ENCODE measurements around the gene ITGB3. TPM values are rescaled to one million over a fixed set of nuclear protein-coding genes. Genes with fewer than 3 reads are reported as not detected.

Gene ITGB3
- polyA plus RNA-seq, 1 of the 3 experiments (the other 2 are of a cell fraction): 4.6 TPM

DNA sequence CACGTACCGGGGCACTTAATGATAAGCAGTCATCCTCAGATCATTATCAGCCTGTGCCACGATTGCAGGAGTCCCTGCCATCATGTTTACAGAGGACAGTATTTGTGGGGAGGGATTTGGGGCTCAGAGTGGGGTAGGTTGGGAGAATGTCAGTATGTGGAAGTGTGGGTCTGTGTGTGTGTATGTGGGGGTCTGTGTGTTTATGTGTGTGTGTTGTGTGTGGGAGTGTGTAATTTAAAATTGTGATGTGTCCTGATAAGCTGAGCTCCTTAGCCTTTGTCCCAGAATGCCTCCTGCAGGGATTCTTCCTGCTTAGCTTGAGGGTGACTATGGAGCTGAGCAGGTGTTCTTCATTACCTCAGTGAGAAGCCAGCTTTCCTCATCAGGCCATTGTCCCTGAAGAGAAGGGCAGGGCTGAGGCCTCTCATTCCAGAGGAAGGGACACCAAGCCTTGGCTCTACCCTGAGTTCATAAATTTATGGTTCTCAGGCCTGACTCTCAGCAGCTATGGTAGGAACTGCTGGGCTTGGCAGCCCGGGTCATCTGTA, 56.6 kb downstream of the ITGB3 start:
- no peaks in the 10 kb centered on the region for H3K79me2 ChIP-seq (ENCODE audit: insufficient read depth)
- no peak for DNase-seq
- H3K4me3 ChIP-seq (ENCODE audit: low read depth in 2 of 2, low read length in 1 of 2): no peak overlapping the region
- H3K9ac ChIP-seq: no peak overlapping the region
- peaks cover 5 to 11% of the 10 kb centered on the region in 2 experiments; a peak in 3 of 4 replicates for H3K4me1 ChIP-seq (ENCODE audit: control insufficient read depth in 1 of 2, insufficient read depth in 2 of 2, low read depth in 1 of 2, low read length in 1 of 2)
- peaks cover 23% of the 10 kb centered on the region for H3F3A ChIP-seq (replicated peaks; ENCODE audit: insufficient read depth)
- no peaks in the 10 kb centered on the region for H3K27me3 ChIP-seq (ENCODE audit: insufficient read depth)
- H4K20me1 ChIP-seq (ENCODE audit: insufficient read depth): no peaks in the 10 kb centered on the region
- H3K9me3 ChIP-seq: no peaks in the 10 kb centered on the region
- no peak overlapping the region for H3K4me2 ChIP-seq
- ChIA-PET CTCF (interaction anchor here (0.8 to 8.1 kb wide), 7 partner anchors 11 to 308 kb away, joined by 3 to 279 read pairs (median 4); no protein-coding TSS in a partner anchor), POLR2A (no interaction called here)
- TF ChIP-seq JUND (IDR thresholded peaks at IDR 0.05) (no peak), FOXM1 (IDR thresholded peaks at IDR 0.05; ENCODE audit: low read depth) (no peak), MEF2A (IDR thresholded peaks at IDR 0.05; ENCODE audit: borderline replicate concordance, low read depth) (no peak), POLR2AphosphoS5 (IDR thresholded peaks at IDR 0.05; ENCODE audit: low read depth, low read length) (no peak), TAF1 (IDR thresholded peaks at IDR 0.05; ENCODE audit: borderline replicate concordance, low read depth, low read length) (no peak), GATA2 (CRISPR knock-in tag; IDR thresholded peaks at IDR 0.05) (no peak)
- TF ChIP-seq, protein P1, sequence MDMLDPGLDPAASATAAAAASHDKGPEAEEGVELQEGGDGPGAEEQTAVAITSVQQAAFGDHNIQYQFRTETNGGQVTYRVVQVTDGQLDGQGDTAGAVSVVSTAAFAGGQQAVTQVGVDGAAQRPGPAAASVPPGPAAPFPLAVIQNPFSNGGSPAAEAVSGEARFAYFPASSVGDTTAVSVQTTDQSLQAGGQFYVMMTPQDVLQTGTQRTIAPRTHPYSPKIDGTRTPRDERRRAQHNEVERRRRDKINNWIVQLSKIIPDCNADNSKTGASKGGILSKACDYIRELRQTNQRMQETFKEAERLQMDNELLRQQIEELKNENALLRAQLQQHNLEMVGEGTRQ (IDR thresholded peaks at IDR 0.05; ENCODE audit: borderline replicate concordance, low read depth, low read length): no peak
- TF ChIP-seq, protein P2, sequence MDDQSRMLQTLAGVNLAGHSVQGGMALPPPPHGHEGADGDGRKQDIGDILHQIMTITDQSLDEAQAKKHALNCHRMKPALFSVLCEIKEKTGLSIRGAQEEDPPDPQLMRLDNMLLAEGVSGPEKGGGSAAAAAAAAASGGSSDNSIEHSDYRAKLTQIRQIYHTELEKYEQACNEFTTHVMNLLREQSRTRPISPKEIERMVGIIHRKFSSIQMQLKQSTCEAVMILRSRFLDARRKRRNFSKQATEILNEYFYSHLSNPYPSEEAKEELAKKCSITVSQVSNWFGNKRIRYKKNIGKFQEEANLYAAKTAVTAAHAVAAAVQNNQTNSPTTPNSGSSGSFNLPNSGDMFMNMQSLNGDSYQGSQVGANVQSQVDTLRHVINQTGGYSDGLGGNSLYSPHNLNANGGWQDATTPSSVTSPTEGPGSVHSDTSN (IDR thresholded peaks at IDR 0.05): no peak
- TF ChIP-seq, protein P3, sequence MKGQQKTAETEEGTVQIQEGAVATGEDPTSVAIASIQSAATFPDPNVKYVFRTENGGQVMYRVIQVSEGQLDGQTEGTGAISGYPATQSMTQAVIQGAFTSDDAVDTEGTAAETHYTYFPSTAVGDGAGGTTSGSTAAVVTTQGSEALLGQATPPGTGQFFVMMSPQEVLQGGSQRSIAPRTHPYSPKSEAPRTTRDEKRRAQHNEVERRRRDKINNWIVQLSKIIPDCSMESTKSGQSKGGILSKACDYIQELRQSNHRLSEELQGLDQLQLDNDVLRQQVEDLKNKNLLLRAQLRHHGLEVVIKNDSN (IDR thresholded peaks at IDR 0.05; ENCODE audit: borderline replicate concordance, low read depth): no peak
- TF ChIP-seq, protein P4, sequence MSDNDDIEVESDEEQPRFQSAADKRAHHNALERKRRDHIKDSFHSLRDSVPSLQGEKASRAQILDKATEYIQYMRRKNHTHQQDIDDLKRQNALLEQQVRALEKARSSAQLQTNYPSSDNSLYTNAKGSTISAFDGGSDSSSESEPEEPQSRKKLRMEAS (IDR thresholded peaks at IDR 0.05; ENCODE audit: low read depth): no peak
- TF ChIP-seq, protein P5, sequence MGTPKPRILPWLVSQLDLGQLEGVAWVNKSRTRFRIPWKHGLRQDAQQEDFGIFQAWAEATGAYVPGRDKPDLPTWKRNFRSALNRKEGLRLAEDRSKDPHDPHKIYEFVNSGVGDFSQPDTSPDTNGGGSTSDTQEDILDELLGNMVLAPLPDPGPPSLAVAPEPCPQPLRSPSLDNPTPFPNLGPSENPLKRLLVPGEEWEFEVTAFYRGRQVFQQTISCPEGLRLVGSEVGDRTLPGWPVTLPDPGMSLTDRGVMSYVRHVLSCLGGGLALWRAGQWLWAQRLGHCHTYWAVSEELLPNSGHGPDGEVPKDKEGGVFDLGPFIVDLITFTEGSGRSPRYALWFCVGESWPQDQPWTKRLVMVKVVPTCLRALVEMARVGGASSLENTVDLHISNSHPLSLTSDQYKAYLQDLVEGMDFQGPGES (IDR thresholded peaks at IDR 0.05; ENCODE audit: low read depth, low read length): no peak
- WGBS (ENCODE audit: low lambda C conversion rate): 63% methylated on average over 4 of the region's 4 CpGs
- H3K27ac ChIP-seq (ENCODE audit: low read depth in 2 of 2, low read length in 1 of 2): no peak overlapping the region
- H3K36me3 ChIP-seq (replicated peaks in 1 of 2; ENCODE audit: control insufficient read depth in 1 of 2, insufficient read depth in 2 of 2, low read length in 1 of 2): peaks cover 0 to 4% of the 10 kb centered on the region in 2 experiments
- H3K9me2 ChIP-seq: no peaks in the 10 kb centered on the region
- no peak overlapping the region for H2AFZ ChIP-seq (ENCODE audit: low read depth)

DNA sequence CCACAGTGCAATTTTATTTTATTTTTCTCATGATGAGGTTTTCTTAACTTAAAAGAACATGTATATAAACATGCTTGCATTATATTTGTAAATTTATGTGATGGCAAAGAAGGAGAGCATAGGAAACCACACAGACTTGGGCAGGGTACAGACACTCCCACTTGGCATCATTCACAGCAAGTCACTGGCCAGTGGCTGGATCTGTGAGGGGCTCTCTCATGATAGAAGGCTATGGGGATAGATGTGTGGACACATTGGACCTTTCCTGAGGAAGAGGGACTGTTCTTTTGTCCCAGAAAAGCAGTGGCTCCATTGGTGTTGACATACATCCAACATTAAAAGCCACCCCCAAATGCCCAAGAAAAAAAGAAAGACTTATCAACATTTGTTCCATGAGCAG, 57.8 kb downstream of the ITGB3 start:
- Histone ChIP-seq H3F3A (replicated peaks; ENCODE audit: insufficient read depth) (peaks cover 25% of the 10 kb centered on the region), H3K9me3 (no peaks in the 10 kb centered on the region), H3K9me2 (no peaks in the 10 kb centered on the region), H4K20me1 (ENCODE audit: insufficient read depth) (no peaks in the 10 kb centered on the region), H3K36me3 (replicated peaks in 1 of 2; ENCODE audit: control insufficient read depth in 1 of 2, insufficient read depth in 2 of 2, low read length in 1 of 2) (peaks cover 0 to 4% of the 10 kb centered on the region in 2 experiments), H2AFZ (ENCODE audit: low read depth) (no peak overlapping the region), H3K27ac (ENCODE audit: low read depth in 2 of 2, low read length in 1 of 2) (no peak overlapping the region), H3K9ac (no peak overlapping the region), H3K27me3 (ENCODE audit: insufficient read depth) (no peaks in the 10 kb centered on the region), H3K4me2 (no peak overlapping the region), H3K79me2 (ENCODE audit: insufficient read depth) (no peaks in the 10 kb centered on the region), H3K4me1 (ENCODE audit: control insufficient read depth in 1 of 2, insufficient read depth in 2 of 2, low read depth in 1 of 2, low read length in 1 of 2) (peaks cover 5 to 12% of the 10 kb centered on the region in 2 experiments; a peak in 3 of 4 replicates), H3K4me3 (ENCODE audit: low read depth in 2 of 2, low read length in 1 of 2) (no peak overlapping the region)
- POLR2A ChIA-PET: no interaction called here
- CTCF ChIA-PET: interaction anchor here (1.1 to 8.1 kb wide), 4 partner anchors 47 to 80 kb away, joined by 3 to 279 read pairs (median 44); partner anchors contain the start of gene ITGB3
- DNase-seq: no peak
- no peak for TF ChIP-seq RFX5 (IDR thresholded peaks at IDR 0.05; ENCODE audit: low read length)
- TF ChIP-seq SMC3 (IDR thresholded peaks at IDR 0.05; ENCODE audit: low read depth, low read length): no peak
- no peak for TF ChIP-seq EP300 (IDR thresholded peaks at IDR 0.05; ENCODE audit: borderline replicate concordance in 1 of 2, low read depth in 1 of 2, low read length in 1 of 2)
- TF ChIP-seq FOXJ3 (CRISPR knock-in tag; IDR thresholded peaks at IDR 0.05): no peak
- TF ChIP-seq POLR2AphosphoS5 (IDR thresholded peaks at IDR 0.05; ENCODE audit: low read depth, low read length): no peak
- TF ChIP-seq JUND (IDR thresholded peaks at IDR 0.05): no peak
- no peak for TF ChIP-seq TEAD4 (IDR thresholded peaks at IDR 0.05; ENCODE audit: borderline replicate concordance, insufficient read depth)
- TF ChIP-seq FOXM1 (IDR thresholded peaks at IDR 0.05; ENCODE audit: low read depth): no peak
